Smooth muscle cell of trachea (primary cell): ENCODE data around the gene TMEM61. TPM values are rescaled to one million over a fixed set of nuclear protein-coding genes. Genes with fewer than 3 reads are reported as not detected.

Experiments
- total RNA-seq: library from RNA; depleted of rRNA; stranded (reverse); fragments of >200 nt; gene quantifications from 2 replicates; pipeline ENCODE4 v1.2.1, GENCODE V29; 2014

Gene TMEM61
- not detected in 2 replicates for total RNA-seq

DNA sequence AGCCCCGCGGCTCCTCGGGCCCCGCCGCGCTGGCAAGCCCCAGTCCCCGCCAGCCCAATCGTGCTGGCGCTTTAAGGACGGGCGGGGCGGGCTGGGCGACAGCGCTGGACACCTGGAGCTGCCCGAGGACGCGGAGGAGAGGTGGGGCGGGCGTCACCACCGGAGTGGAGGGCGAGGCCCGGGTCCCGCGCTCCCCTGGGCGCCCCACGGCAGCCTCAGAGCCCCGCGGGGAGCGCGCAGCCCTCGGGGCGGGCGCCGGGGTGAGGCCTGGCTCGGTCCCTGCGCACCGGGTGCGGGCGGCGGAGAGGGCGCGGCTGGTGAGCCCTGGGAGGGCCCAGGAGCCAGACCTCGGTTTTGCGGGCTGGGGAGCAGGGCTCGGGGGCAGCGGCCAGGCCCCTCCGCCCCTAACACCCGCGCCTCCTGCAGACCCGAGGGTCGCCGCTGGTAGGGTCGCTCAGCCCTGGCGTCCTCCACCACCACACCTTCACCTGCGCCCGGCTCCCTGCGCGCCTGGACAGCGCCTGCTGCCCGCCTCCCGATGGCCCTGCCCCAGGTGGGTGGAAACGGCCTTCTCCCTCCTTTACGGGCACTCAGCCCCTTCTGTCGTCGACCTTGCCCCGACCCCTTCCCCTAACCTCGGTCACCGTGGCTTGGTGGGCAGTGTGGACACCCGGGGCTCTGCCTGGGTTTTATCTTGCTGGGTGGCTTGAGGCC lies at the start of gene TMEM61:
Gene TMEM61, plus strand, starts transcription at position 101 of the 714 bp plus-strand sequence. Its CDS starts 438 bp downstream, at position 539.

DNA sequence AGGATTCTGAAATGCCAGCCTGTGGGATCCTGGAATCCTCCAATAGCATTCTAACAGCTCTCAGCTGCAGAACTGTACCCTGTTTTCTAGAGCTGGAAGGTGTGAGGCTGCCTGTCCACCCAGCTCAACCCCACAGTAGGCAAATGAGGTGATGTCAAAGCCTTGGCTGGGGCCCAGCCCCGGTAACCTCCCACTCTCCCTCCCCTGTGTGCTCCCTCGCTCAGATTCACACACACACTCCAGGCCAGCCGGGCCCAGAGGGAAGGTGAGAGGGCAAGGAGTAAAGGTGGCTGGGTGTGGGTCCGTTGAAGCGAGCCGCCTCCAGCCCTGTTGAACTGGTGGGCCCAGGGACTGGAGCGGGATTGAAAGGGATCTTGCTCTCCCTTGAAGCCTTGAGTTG lies 18.2 kb downstream of the TMEM61 start, which contains the start of gene BSND:
Gene BSND, plus strand, starts transcription at position 257 of the 400 bp plus-strand sequence. CDS start 254 bp downstream, outside the sequence.

GRCh38 chr1:55039342-55040082 lies 59.1 kb downstream of the TMEM61 start, which contains the start of gene PCSK9:
Gene PCSK9 (plus strand): TSS chr1:55039548. CDS start chr1:55039838, 290 bp downstream.

Other genes with a start within 250 kb of the TMEM61 start
- 3.6 and 6.8 TPM in 2 replicates for gene PARS2, start 216.1 kb upstream of the TMEM61 start, total RNA-seq
- gene TTC22, start 179.3 kb upstream of the TMEM61 start, total RNA-seq, result under 0.01 TPM in 2 replicates
- gene DHCR24, start 93.4 kb upstream of the TMEM61 start, total RNA-seq, result 146 and 179 TPM in 2 replicates
- gene BSND, start 18.3 kb downstream of the TMEM61 start, total RNA-seq, result not detected in 2 replicates
- 0.50 and 0.87 TPM in 2 replicates for gene PCSK9, start 58.9 kb downstream of the TMEM61 start, total RNA-seq
- 52.4 and 63.3 TPM in 2 replicates for gene USP24, start 234.7 kb downstream of the TMEM61 start, total RNA-seq